ENCODE measurements around the gene OR6A2. TPM values are rescaled to one million over a fixed set of nuclear protein-coding genes. Genes with fewer than 3 reads are reported as not detected.
A peak's percentile ranks its signal among the peaks of the same experiment; 100 is the strongest.
"Not testable (repeated sequence)": the region's sequence is repeated elsewhere in the genome, so short reads cannot be mapped to it uniquely, and the experiment has no call there.

OR6A2 gene
- total RNA-seq, 1 experiment from 2014 or later = 0.07 TPM

GRCh38 chr11:6813656-6814055 lies 14.2 kb upstream of the OR6A2 start:
- Histone ChIP-seq H3K36me3 (ENCODE audit: low read depth, low read length) (no peaks in the 10 kb centered on the region), H4K20me1 (ENCODE audit: low read length) (no peaks in the 10 kb centered on the region), H3K4me3 (ENCODE audit: low read length) (no peak overlapping the region), H3K4me1 (ENCODE audit: insufficient read depth, low read length) (no peaks in the 10 kb centered on the region), H3K9me2 (replicated peaks; ENCODE audit: low read length) (no peaks in the 10 kb centered on the region), H3K27me3 (ENCODE audit: low read length) (no peaks in the 10 kb centered on the region), H3K9me3 (ENCODE audit: low read length) (no peaks in the 10 kb centered on the region), H3K79me2 (ENCODE audit: low read length) (no peaks in the 10 kb centered on the region), H3K4me2 (ENCODE audit: low read length) (no peak overlapping the region), H2AFZ (ENCODE audit: low read length) (no peak overlapping the region), H3K27ac (ENCODE audit: low read length) (no peak overlapping the region), H3F3A (ENCODE audit: low read length, unreplicated experiment) (no peaks in the 10 kb centered on the region), H3K9ac (ENCODE audit: low read length) (no peak overlapping the region)
- ChIA-PET POLR2A (ENCODE audit: unreplicated experiment) (no interaction called here), CTCF (no interaction called here)
- TF ChIP-seq EZH2 (IDR thresholded peaks at IDR 0.05; ENCODE audit: low read length, unreplicated experiment) (no peak), EZH2phosphoT487 (IDR thresholded peaks at IDR 0.05; ENCODE audit: borderline replicate concordance, low read length) (no peak), CTCF (conservative IDR thresholded peaks at IDR 0.05; ENCODE audit: low read depth, low read length) (no peak)
- DNase-seq = no peak
- intact Hi-C loops (cut with micrococcal nuclease) = no loop called here
- ATAC-seq = no peak
- BruUV-seq (replicated peaks) = no TSS peak

GRCh38 chr11:6812390-6813005 lies 13.0 kb upstream of the OR6A2 start:
- no peaks in the 10 kb centered on the region for H3K27me3 ChIP-seq (ENCODE audit: low read length)
- DNase-seq (peak; percentile 66), ATAC-seq (peak; percentile 71)
- no peak overlapping the region for H3K4me2 ChIP-seq (ENCODE audit: low read length)
- H3K27ac ChIP-seq (ENCODE audit: low read length) = no peak overlapping the region
- BruUV-seq (replicated peaks) = no TSS peak
- no peaks in the 10 kb centered on the region for H3K79me2 ChIP-seq (ENCODE audit: low read length)
- no peak overlapping the region for H2AFZ ChIP-seq (ENCODE audit: low read length)
- H3K4me3 ChIP-seq (ENCODE audit: low read length) = no peak overlapping the region
- intact Hi-C loops (cut with micrococcal nuclease) = no loop called here
- CTCF ChIA-PET = interaction anchor here (0.5 to 1.0 kb wide), 6 partner anchors 13 to 279 kb away, joined by 3 to 4 read pairs (median 3); no protein-coding TSS in a partner anchor
- no peaks in the 10 kb centered on the region for H3K9me3 ChIP-seq (ENCODE audit: low read length)
- H3F3A ChIP-seq (ENCODE audit: low read length, unreplicated experiment) = no peaks in the 10 kb centered on the region
- TF ChIP-seq CTCF (conservative IDR thresholded peaks at IDR 0.05; ENCODE audit: low read depth, low read length) = peak; percentile 85
- no peak for TF ChIP-seq EZH2phosphoT487 (IDR thresholded peaks at IDR 0.05; ENCODE audit: borderline replicate concordance, low read length)
- TF ChIP-seq EZH2 (IDR thresholded peaks at IDR 0.05; ENCODE audit: low read length, unreplicated experiment) = no peak
- H4K20me1 ChIP-seq (ENCODE audit: low read length) = no peaks in the 10 kb centered on the region
- no peak overlapping the region for H3K9ac ChIP-seq (ENCODE audit: low read length)
- H3K4me1 ChIP-seq (ENCODE audit: insufficient read depth, low read length) = no peaks in the 10 kb centered on the region
- no peaks in the 10 kb centered on the region for H3K36me3 ChIP-seq (ENCODE audit: low read depth, low read length)
- H3K9me2 ChIP-seq (replicated peaks; ENCODE audit: low read length) = no peaks in the 10 kb centered on the region
- POLR2A ChIA-PET (ENCODE audit: unreplicated experiment) = no interaction called here

GRCh38 chr11:6801075-6801474 lies 1.6 kb upstream of the OR6A2 start:
- DNase-seq; H3K4me3 ChIP-seq (ENCODE audit: low read length); H3K36me3 ChIP-seq (ENCODE audit: low read depth, low read length); CTCF ChIA-PET; H3K4me2 ChIP-seq (ENCODE audit: low read length); H3F3A ChIP-seq (ENCODE audit: low read length, unreplicated experiment); intact Hi-C loops (cut with micrococcal nuclease); H2AFZ ChIP-seq (ENCODE audit: low read length); H3K9me3 ChIP-seq (ENCODE audit: low read length); ATAC-seq; H3K27ac ChIP-seq (ENCODE audit: low read length); H4K20me1 ChIP-seq (ENCODE audit: low read length); H3K9me2 ChIP-seq (replicated peaks; ENCODE audit: low read length); H3K79me2 ChIP-seq (ENCODE audit: low read length); H3K4me1 ChIP-seq (ENCODE audit: insufficient read depth, low read length); H3K9ac ChIP-seq (ENCODE audit: low read length); H3K27me3 ChIP-seq (ENCODE audit: low read length); BruUV-seq (replicated peaks); POLR2A ChIA-PET (ENCODE audit: unreplicated experiment): not testable (repeated sequence)
